H4 (cell line): ENCODE data around the gene NFATC2. TPM values are rescaled to one million over a fixed set of nuclear protein-coding genes. Genes with fewer than 3 reads are reported as not detected.

ENCODE experiments used
- DNase-seq: peaks from one replicate; pipeline ENCODE4 v3.0.0-alpha.2; 2015; ENCODE audit warnings: low spot score
- total RNA-seq: library from RNA; depleted of rRNA; stranded (reverse); fragments of >200 nt; shearing (Covaris generic); gene quantifications from 2 replicates; pipeline ENCODE4 v1.2.3, GENCODE V29; 2014

The NFATC2 gene
- total RNA-seq, 1 experiment from 2014 or later, result 0.23 TPM

GRCh38 chr20:51375561-51375960, 167.0 kb downstream of the NFATC2 start:
- no peak for DNase-seq

GRCh38 chr20:51374961-51375360, 167.6 kb downstream of the NFATC2 start:
- DNase-seq, result no peak

- DNase-seq, result no peak
Measured at GRCh38 chr20:51374456-51374830, 168.1 kb downstream of the NFATC2 start.

GRCh38 chr20:51373713-51374455, 168.6 kb downstream of the NFATC2 start:
- DNase-seq, result no peak

- no peak for DNase-seq
Measured at GRCh38 chr20:51372966-51373365, 169.6 kb downstream of the NFATC2 start.

- DNase-seq, result peak; percentile 62
Measured at GRCh38 chr20:51372176-51372803, 170.2 kb downstream of the NFATC2 start.

- DNase-seq, result no peak
Measured at GRCh38 chr20:51371720-51372119, 170.8 kb downstream of the NFATC2 start.

- no peak for DNase-seq
Measured at GRCh38 chr20:51369503-51369902, 173.0 kb downstream of the NFATC2 start.

- peak; percentile 36 for DNase-seq
Measured at GRCh38 chr20:51368461-51369211, 173.9 kb downstream of the NFATC2 start.

- DNase-seq, result peak; percentile 96
Measured at GRCh38 chr20:51366155-51366886, 176.2 kb downstream of the NFATC2 start.

- peak; percentile 44 for DNase-seq
Measured at GRCh38 chr20:51365670-51366069, 176.8 kb downstream of the NFATC2 start.

GRCh38 chr20:51363813-51364212, 178.7 kb downstream of the NFATC2 start:
- DNase-seq, result no peak

- DNase-seq, result no peak
Measured at GRCh38 chr20:51363378-51363777, 179.1 kb downstream of the NFATC2 start.

GRCh38 chr20:51362254-51362653, 180.3 kb downstream of the NFATC2 start:
- no peak for DNase-seq

- DNase-seq, result no peak
Measured at GRCh38 chr20:51361258-51361657, 181.3 kb downstream of the NFATC2 start.

GRCh38 chr20:51360451-51361201, 181.9 kb downstream of the NFATC2 start:
- peak; percentile 91 for DNase-seq

GRCh38 chr20:51359947-51360346, 182.6 kb downstream of the NFATC2 start:
- no peak for DNase-seq

- no peak for DNase-seq
Measured at GRCh38 chr20:51359401-51359800, 183.1 kb downstream of the NFATC2 start.

- no peak for DNase-seq
Measured at GRCh38 chr20:51358032-51358724, 184.3 kb downstream of the NFATC2 start.

GRCh38 chr20:51357543-51357942, 185.0 kb downstream of the NFATC2 start:
- no peak for DNase-seq

GRCh38 chr20:51356871-51357270, 185.6 kb downstream of the NFATC2 start:
- no peak for DNase-seq
